ENCODE data around the gene ZNF486.

DNA sequence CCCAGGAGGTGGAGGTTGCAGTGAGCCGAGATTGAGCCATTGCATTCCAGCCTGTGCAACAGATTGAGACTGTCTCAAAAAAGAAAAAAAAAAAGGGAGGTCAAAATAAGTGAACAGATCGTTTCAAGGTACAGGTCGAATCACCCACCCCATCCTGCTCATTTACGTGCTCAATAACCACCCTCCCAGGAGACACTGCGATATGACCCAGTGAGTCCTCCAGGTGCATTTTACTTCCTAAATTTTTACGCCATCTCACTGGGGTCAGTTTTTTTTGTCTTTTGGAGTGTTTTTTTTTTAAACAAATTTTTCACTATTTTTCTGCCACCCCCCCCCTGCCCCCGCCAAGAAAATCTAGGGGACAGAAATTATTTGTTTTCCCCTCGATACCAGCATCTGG lies 68.1 kb downstream of the ZNF486 start:
- TF ChIP-seq, protein P1, sequence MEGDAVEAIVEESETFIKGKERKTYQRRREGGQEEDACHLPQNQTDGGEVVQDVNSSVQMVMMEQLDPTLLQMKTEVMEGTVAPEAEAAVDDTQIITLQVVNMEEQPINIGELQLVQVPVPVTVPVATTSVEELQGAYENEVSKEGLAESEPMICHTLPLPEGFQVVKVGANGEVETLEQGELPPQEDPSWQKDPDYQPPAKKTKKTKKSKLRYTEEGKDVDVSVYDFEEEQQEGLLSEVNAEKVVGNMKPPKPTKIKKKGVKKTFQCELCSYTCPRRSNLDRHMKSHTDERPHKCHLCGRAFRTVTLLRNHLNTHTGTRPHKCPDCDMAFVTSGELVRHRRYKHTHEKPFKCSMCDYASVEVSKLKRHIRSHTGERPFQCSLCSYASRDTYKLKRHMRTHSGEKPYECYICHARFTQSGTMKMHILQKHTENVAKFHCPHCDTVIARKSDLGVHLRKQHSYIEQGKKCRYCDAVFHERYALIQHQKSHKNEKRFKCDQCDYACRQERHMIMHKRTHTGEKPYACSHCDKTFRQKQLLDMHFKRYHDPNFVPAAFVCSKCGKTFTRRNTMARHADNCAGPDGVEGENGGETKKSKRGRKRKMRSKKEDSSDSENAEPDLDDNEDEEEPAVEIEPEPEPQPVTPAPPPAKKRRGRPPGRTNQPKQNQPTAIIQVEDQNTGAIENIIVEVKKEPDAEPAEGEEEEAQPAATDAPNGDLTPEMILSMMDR (IDR thresholded peaks at IDR 0.05; ENCODE audit: low read depth, low read length), result no peak
- no peak for TF ChIP-seq POLR2A (IDR thresholded peaks at IDR 0.05; ENCODE audit: extremely low read depth, insufficient read length)
- no peak for TF ChIP-seq MYC (IDR thresholded peaks at IDR 0.05; ENCODE audit: low read depth, low read length)
